ENCODE data around the gene SUN1.

DNA sequence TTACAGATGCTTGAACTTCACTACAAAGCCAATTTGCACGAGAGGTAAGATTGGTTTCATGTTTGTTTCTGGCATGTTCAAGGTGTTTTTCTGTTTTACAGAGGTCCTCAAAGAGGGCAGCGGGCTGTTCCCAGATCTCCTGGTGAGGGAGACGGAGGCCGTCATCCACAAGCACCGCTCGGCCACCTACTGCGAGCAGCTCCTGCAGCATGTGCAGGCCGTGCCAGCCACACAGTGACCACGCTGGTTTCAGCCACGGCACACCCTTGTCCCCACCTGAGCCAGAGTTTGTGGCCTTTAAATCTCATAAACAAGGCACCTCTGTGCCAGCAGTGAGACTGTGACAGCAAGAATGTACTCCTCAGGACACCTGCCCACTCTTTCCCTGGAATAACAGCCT is 46.9 kb upstream of the SUN1 start:
- TF ChIP-seq, protein P1, sequence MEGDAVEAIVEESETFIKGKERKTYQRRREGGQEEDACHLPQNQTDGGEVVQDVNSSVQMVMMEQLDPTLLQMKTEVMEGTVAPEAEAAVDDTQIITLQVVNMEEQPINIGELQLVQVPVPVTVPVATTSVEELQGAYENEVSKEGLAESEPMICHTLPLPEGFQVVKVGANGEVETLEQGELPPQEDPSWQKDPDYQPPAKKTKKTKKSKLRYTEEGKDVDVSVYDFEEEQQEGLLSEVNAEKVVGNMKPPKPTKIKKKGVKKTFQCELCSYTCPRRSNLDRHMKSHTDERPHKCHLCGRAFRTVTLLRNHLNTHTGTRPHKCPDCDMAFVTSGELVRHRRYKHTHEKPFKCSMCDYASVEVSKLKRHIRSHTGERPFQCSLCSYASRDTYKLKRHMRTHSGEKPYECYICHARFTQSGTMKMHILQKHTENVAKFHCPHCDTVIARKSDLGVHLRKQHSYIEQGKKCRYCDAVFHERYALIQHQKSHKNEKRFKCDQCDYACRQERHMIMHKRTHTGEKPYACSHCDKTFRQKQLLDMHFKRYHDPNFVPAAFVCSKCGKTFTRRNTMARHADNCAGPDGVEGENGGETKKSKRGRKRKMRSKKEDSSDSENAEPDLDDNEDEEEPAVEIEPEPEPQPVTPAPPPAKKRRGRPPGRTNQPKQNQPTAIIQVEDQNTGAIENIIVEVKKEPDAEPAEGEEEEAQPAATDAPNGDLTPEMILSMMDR (IDR thresholded peaks at IDR 0.05), result no peak
- no peak for TF ChIP-seq POLR2A (IDR thresholded peaks at IDR 0.05)
- TF ChIP-seq POLR2AphosphoS5 (IDR thresholded peaks at IDR 0.05), result no peak
- no peak for TF ChIP-seq EP300 (IDR thresholded peaks at IDR 0.05)
